Transverse colon (tissue), 3 donors: ENCODE measurements around the gene FAM78B.

Experiments used
- POLR2A ChIP-seq: fragments of 450-650 bp; IDR thresholded peaks from one replicate; pipeline ENCODE4 v1.6.1; 2016; ENCODE audit warnings: antibody characterized with exemption, mild to moderate bottlenecking, moderate library complexity
- POLR2AphosphoS5 ChIP-seq, 3 donors: sonication (generic); formaldehyde crosslinking; IDR thresholded peaks; one replicate each; pipeline ENCODE4 v1.6.1; 2016; ENCODE audit warnings: antibody characterized with exemption in 3 of 3

GRCh38 chr1:166140251-166140650 is 26.6 kb downstream of the FAM78B start:
- TF ChIP-seq POLR2AphosphoS5 (IDR thresholded peaks at IDR 0.05) (no peak), POLR2A (no peak)
